Gastrocnemius medialis (tissue), 4 donors: Measurements from ENCODE around the gene NXPE1. TPM values are rescaled to one million over a fixed set of nuclear protein-coding genes. Genes with fewer than 3 reads are reported as not detected.

ENCODE experiments used
- ATAC-seq, 2 donors: fragments of 150-250 bp; one replicate each; pipeline ENCODE4 v1.9.1; 2016
- DNase-seq, 2 donors: peaks; one replicate each; pipeline ENCODE4 v3.0.0-alpha.2; 2019
- H3K27ac ChIP-seq, 4 donors: fragments of 200-600 bp; sonication (generic); 1 replicate in 1 of 4; 2 replicates in 3 of 4; pipeline ENCODE4 v1.5.1; 2016 to 2018; ENCODE audit warnings: mild to moderate bottlenecking in 2 of 4, moderate library complexity in 1 of 4
- H3K27me3 ChIP-seq, 3 donors: fragments of 200-600 bp; sonication (generic) in 2 of 3; 1 replicate in 1 of 3; 2 replicates in 2 of 3; pipeline versions ENCODE4 v1.5.1 to v1.6.0; 2016 to 2019; ENCODE audit warnings: mild to moderate bottlenecking in 1 of 3, moderate library complexity in 1 of 3
- H3K36me3 ChIP-seq, 2 donors: fragments of 200-600 bp; sonication (generic) in 1 of 2; one replicate each; pipeline ENCODE4 v1.5.1; 2017 to 2018
- H3K4me1 ChIP-seq, 2 donors: fragments of 200-600 bp; sonication (generic) in 1 of 2; one replicate each; pipeline ENCODE4 v1.5.1; 2016 to 2017; ENCODE audit warnings: mild to moderate bottlenecking in 2 of 2
- H3K4me3 ChIP-seq, 4 donors: fragments of 200-600 bp; sonication (generic) in 3 of 4; 1 replicate in 1 of 4; 2 replicates in 3 of 4; pipeline ENCODE4 v1.5.1; 2016 to 2019; ENCODE audit warnings: mild to moderate bottlenecking in 2 of 4
- H3K9me3 ChIP-seq, 3 donors: fragments of 200-600 bp; sonication (generic) in 2 of 3; 1 replicate in 1 of 3; 2 replicates in 2 of 3; pipeline ENCODE4 v1.5.1; 2016 to 2019
- POLR2A ChIP-seq, 2 donors: fragments of 450-650 bp; IDR thresholded peaks; one replicate each; pipeline ENCODE4 v1.6.1; 2017; ENCODE audit warnings: antibody characterized with exemption in 2 of 2, mild to moderate bottlenecking in 2 of 2, moderate library complexity in 2 of 2
- in situ Hi-C, 4 donors: fragments of 200-750 bp; cut with MboI; loops; one replicate each; pipeline versions ENCODE4 v1.15.0 to v1.8.0; 2017; ENCODE audit warnings: low sequenced_read_pairs in 4 of 4
- intact Hi-C: fragments of 100-400 bp; cut with DNase I; formaldehyde crosslinking; loops from one replicate; pipeline ENCODE4 v1.15.1; 2023; ENCODE audit warnings: low total_unique reads
- total RNA-seq, 4 donors: library from RNA; depleted of rRNA; stranded (reverse); fragments of >200 nt; gene quantifications; one replicate each; pipeline versions ENCODE4 v1.1.0 to v1.2.3, GENCODE V29; 2016
- TF ChIP-seq, protein P1 (sequence below), 5 experiments: fragments of 450-650 bp in 3 of 5; fragments of 200-600 bp in 2 of 5; sonication (generic) in 2 of 5; IDR thresholded peaks in 4 of 5; conservative IDR thresholded peaks in 1 of 5; 1 replicate in 4 of 5; 2 replicates in 1 of 5; pipeline ENCODE4 v1.5.1; 2016 to 2019; ENCODE audit warnings: antibody characterized with exemption in 5 of 5, mild to moderate bottlenecking in 3 of 5, moderate library complexity in 3 of 5

The NXPE1 gene
- total RNA-seq, 4 donors from 2014 or later, result 0.20 to 2.1 (median 1.2) TPM; not detected in 1

GRCh38 chr11:114598461-114598860 lies 38.8 kb upstream of the NXPE1 start:
- DNase-seq (no peak), ATAC-seq (no peak)
- H3K27ac ChIP-seq, result no peak overlapping the region
- intact Hi-C loops, result no loop called here
- H3K36me3 ChIP-seq, result no peaks in the 10 kb centered on the region
- in situ Hi-C loops, result no loop called here
- no peaks in the 10 kb centered on the region for H3K9me3 ChIP-seq
- H3K4me3 ChIP-seq, result no peak overlapping the region
- H3K4me1 ChIP-seq, result no peaks in the 10 kb centered on the region
- TF ChIP-seq, protein P1, sequence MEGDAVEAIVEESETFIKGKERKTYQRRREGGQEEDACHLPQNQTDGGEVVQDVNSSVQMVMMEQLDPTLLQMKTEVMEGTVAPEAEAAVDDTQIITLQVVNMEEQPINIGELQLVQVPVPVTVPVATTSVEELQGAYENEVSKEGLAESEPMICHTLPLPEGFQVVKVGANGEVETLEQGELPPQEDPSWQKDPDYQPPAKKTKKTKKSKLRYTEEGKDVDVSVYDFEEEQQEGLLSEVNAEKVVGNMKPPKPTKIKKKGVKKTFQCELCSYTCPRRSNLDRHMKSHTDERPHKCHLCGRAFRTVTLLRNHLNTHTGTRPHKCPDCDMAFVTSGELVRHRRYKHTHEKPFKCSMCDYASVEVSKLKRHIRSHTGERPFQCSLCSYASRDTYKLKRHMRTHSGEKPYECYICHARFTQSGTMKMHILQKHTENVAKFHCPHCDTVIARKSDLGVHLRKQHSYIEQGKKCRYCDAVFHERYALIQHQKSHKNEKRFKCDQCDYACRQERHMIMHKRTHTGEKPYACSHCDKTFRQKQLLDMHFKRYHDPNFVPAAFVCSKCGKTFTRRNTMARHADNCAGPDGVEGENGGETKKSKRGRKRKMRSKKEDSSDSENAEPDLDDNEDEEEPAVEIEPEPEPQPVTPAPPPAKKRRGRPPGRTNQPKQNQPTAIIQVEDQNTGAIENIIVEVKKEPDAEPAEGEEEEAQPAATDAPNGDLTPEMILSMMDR (IDR thresholded peaks at IDR 0.05 in 4 of 5, conservative IDR thresholded peaks at IDR 0.05 in 1 of 5), result no peak
- no peak for TF ChIP-seq POLR2A (IDR thresholded peaks at IDR 0.05)
- H3K27me3 ChIP-seq, result no peaks in the 10 kb centered on the region

DNA sequence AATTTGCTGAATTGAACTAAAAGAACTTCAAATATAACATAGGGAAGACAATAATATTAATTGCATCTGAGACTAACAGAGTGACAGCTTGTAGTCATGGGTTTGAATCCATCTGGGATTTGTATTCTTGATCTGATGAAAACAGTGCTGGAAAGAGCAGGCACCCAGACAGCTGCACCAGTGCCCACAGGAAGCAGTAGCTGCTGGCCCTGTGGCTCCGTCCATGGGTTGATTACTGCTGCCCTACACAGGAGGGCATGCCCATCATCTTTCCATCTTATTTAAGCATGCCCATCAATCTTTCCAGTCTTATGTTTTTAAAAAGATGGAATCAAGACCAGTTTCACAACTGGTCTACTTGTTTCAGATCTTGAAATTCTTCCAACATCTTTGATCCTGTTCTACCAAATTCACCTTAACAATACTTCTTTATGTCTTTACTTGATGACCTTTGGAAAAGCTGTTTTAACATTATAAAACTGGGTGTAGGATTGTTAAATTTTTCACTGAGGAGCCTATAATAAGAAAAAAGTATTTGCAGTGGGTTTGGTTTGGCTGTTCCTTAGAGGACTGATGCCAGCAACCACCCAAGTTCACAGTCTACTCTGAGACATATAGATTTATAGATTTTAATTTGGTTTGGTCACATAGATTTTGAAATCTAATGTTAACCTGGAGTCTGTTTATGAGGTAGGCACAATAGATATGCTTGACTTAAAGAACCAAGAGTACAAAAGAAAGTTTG lies 36.7 kb upstream of the NXPE1 start:
- Histone ChIP-seq H3K27me3 (no peaks in the 10 kb centered on the region), H3K27ac (no peak overlapping the region), H3K4me1 (no peaks in the 10 kb centered on the region), H3K9me3 (no peaks in the 10 kb centered on the region), H3K4me3 (no peak overlapping the region), H3K36me3 (no peaks in the 10 kb centered on the region)
- ATAC-seq, result no peak
- in situ Hi-C loops (no loop called here), intact Hi-C loops (no loop called here)
- no peak for TF ChIP-seq POLR2A (IDR thresholded peaks at IDR 0.05)
- TF ChIP-seq, protein P1 (IDR thresholded peaks at IDR 0.05 in 4 of 5, conservative IDR thresholded peaks at IDR 0.05 in 1 of 5), result no peak
- no peak for DNase-seq

DNA sequence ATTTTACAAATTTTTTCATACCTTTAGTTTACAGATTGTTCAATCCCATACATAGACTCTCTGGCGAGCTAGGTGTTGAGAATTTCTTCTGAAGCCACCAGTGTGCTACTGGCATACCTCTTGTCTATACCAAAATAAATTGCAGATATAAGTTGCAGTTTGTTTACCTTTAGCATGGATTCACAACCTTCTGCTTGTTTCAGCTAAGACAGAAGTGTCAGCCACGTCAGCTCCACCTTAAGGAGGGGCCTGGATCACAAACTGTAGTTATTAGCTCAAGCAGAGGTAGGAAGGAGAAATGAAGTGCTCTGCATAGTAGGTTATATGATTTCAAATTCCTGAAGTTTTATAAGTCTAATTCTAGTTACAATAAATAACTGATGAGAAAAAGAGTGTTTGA lies 35.9 kb upstream of the NXPE1 start, which contains the start of gene NXPE4:
NXPE4 (minus strand) TSS at position 216 of the 400 bp plus-strand sequence. CDS start 1,027 bp downstream, outside the sequence.
- H3K4me1 ChIP-seq, result no peaks in the 10 kb centered on the region
- intact Hi-C loops (no loop called here), in situ Hi-C loops (no loop called here)
- DNase-seq, result no peak
- H3K9me3 ChIP-seq, result no peaks in the 10 kb centered on the region
- no peak within 1 kb of the TSS for H3K4me3 ChIP-seq
- ATAC-seq, result no peak
- TF ChIP-seq, protein P1 (IDR thresholded peaks at IDR 0.05 in 4 of 5, conservative IDR thresholded peaks at IDR 0.05 in 1 of 5), result no peak
- no peak for TF ChIP-seq POLR2A (IDR thresholded peaks at IDR 0.05)
- H3K27ac ChIP-seq, result no peak within 1 kb of the TSS
- no peaks in the 10 kb centered on the region for H3K27me3 ChIP-seq
- H3K36me3 ChIP-seq, result no peaks in the 10 kb centered on the region

DNA sequence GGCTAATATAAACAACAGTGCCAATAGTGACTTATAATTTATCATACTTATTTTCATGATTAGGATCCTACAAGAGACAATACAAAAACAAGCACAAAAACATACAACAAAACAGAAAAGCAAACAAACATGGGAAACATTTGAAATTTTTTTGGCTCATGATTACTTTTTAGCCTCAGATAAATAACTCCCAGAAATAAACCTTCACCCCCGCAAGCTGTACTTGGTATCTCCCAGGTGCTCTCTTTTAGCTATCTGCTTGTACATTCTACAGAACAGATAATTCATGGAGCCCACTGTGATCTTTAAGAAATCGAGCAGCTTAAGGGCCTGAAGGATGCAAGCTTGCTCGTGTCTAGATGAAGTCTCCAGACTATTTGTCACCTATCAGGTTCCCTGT lies 35.0 kb upstream of the NXPE1 start:
- Histone ChIP-seq H3K36me3 (no peaks in the 10 kb centered on the region), H3K27ac (no peak overlapping the region), H3K27me3 (no peaks in the 10 kb centered on the region), H3K4me1 (no peaks in the 10 kb centered on the region), H3K4me3 (no peak overlapping the region), H3K9me3 (no peaks in the 10 kb centered on the region)
- in situ Hi-C loops (no loop called here), intact Hi-C loops (no loop called here)
- DNase-seq, result no peak
- no peak for ATAC-seq
- no peak for TF ChIP-seq POLR2A (IDR thresholded peaks at IDR 0.05)
- TF ChIP-seq, protein P1 (IDR thresholded peaks at IDR 0.05 in 4 of 5, conservative IDR thresholded peaks at IDR 0.05 in 1 of 5), result no peak
